ENCODE measurements around the gene TCAF2.
"Not testable (repeated sequence)": the region's sequence is repeated elsewhere in the genome, so short reads cannot be mapped to it uniquely, and the experiment has no call there.

The TCAF2 gene

GRCh38 chr7:143620646-143621045 lies at the start of gene TCAF2:
TSS of gene TCAF2 (plus strand) at chr7:143620974.
- DNase-seq (ENCODE audit: low read depth in 2 of 2) = not testable (repeated sequence)

DNA sequence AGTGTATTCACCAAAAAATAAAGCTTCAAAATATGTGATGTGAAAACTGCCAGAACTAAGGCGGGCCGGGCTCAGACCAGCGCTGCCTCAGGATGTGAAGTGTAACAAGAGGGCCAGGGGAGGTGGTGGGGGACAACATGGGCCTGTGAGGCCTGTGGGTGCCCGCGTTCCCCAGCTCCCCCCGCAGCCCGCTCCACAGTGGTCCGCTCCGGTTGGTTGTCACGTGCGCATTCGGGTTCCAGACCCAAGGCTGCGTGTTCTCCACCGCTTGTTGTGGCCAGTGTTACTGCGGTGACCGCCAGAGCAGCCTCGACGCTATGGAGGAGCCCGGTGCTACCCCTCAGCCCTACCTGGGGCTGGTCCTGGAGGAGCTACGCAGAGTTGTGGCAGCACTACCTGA lies 49.3 kb upstream of the TCAF2 start, which contains the start of gene CTAGE15:
Gene CTAGE15 (plus strand): TSS at position 301 of the 400 bp plus-strand sequence. CDS start 17 bp downstream, at position 318.
- not testable (repeated sequence) for DNase-seq (ENCODE audit: low read depth in 2 of 2)

GRCh38 chr7:143588183-143588582 lies 32.6 kb upstream of the TCAF2 start:
- not testable (repeated sequence) for DNase-seq (ENCODE audit: low read depth in 2 of 2)

DNA sequence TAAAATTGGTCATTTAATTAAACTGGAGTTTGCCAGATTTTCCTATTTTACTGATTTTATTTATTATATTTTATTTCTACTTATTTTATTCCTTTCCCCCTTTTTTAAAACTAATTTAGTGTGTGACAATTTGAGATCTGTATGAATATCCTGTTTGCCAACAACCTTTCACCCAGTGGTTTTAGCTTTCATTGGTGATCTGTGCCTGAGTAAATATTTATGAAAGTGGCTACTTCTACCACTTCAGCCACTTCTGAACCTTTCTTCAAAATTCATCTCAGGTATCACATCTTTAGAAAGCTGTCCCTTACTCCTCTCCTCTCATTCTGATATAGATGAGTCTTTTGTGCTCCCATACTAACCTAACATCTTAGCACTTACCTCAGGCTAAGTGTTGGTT lies 30.9 kb upstream of the TCAF2 start:
- not testable (repeated sequence) for DNase-seq (ENCODE audit: low read depth in 2 of 2)

DNA sequence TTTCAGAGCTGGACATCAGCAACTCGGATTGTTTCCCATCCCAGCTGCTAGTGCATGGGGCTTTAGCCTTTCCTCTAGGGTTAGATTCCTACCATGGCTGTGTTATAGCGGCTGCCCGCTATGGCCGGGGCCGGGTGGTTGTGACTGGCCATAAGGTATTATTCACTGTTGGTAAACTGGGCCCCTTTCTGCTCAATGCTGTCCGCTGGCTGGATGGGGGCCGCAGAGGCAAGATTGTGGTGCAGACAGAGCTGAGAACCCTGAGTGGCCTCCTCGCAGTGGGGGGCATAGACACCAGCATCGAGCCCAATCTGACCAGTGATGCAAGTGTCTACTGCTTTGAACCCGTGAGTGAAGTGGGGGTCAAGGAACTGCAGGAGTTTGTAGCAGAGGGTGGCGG lies 22.7 kb upstream of the TCAF2 start:
- DNase-seq (ENCODE audit: low read depth in 2 of 2) = not testable (repeated sequence)

DNA sequence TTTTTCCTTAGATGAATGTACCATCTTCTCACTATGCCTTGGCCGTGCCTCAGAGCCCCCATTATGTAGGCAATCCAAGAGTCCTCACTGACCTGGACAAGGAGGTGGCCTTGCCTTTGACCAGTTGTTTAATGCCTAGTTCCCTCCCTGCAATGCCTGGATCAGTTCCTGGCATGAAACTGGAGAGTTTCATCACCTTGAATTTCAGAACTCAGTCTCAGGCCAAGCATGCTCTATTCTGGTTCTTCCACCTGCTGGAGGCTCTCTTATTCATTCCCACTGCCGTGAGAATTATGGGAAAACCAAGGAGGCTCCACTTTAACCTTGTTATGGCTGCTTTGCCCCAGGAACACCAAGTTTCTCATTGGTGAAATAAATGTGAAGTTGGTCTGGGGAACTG lies 17.2 kb upstream of the TCAF2 start:
- not testable (repeated sequence) for DNase-seq (ENCODE audit: low read depth in 2 of 2)

DNA sequence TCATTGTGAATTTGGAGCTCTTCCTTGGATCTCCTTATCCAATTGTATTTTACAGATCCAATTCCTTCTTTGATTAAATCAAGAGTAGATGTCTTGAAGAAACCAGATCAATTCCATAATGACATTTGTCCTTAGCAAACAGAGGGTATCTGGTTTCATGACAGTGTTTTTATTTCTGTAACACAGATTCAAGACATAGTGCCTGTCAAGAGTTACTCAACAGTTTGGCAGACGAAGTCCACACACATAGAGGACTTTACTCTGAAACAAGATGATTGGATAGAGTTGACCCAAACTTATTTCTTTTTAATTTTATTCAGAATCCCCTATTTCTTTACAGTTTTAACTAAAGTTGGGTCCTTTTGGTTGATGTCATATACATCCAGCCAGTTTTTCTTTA lies 14.7 kb upstream of the TCAF2 start:
- DNase-seq (ENCODE audit: low read depth in 2 of 2) = not testable (repeated sequence)

DNA sequence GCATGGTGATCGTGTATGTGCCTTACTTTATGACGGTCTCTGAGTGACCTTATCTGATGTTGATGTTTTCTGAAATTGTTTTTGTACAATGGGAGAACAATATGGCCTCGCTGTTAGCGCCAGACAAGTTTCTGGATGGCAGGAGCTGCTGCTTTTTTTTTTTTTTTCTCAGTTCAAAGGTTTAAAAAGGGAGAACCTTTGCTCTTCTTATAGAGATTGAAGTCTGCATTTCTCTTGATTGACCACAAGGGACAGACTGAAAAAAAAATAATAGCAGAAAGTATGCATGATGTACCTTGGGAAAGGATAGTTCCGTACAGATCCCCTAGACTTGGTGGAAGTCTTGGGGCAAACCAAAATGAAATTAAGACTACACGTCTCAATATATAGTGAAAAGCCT lies 5.2 kb upstream of the TCAF2 start:
- not testable (repeated sequence) for DNase-seq (ENCODE audit: low read depth in 2 of 2)

DNA sequence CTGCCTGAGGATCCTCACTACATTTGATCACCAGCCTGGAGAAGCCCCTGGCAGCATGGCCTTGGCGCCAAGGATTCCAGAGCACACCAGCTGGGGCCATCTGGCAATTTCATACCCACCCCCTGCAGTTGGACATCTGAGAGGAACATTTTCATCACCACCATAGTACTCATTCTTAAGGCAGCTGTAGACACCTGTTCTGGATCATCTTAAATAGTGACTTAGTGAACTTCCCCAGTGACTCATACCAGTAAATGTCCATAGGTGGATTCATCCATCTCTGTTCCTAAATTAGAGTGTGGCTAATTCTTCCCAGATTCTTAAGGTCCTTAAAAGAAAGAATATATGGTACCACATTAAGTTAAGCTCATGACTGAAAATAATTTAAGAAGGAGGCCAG lies 3.6 kb upstream of the TCAF2 start:
- not testable (repeated sequence) for DNase-seq (ENCODE audit: low read depth in 2 of 2)

GRCh38 chr7:143620058-143620457 lies 716 bp upstream of the TCAF2 start:
- not testable (repeated sequence) for DNase-seq (ENCODE audit: low read depth in 2 of 2)

GRCh38 chr7:143621175-143621574 lies 401 bp downstream of the TCAF2 start:
- DNase-seq (ENCODE audit: low read depth in 2 of 2) = not testable (repeated sequence)

DNA sequence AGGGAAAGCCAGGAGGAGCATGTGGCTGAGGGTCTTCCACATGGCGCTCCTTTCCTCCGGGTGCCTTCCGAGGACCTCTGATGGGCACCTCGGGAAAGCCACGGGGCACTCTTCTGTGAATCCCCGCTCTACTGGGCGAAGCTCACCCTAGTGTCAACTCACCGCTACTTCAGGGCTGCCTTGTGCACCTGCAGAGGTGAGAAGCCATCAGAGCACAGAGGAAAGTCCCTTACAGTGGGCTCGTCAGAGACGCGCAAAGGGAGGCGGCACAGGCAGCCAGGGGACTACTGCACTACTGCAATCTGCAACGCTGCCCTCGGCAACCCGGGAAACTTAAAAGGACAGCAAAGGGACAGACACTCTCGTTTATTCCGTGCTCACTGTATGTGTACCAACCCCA lies 1.4 kb downstream of the TCAF2 start:
- not testable (repeated sequence) for DNase-seq (ENCODE audit: low read depth in 2 of 2)

DNA sequence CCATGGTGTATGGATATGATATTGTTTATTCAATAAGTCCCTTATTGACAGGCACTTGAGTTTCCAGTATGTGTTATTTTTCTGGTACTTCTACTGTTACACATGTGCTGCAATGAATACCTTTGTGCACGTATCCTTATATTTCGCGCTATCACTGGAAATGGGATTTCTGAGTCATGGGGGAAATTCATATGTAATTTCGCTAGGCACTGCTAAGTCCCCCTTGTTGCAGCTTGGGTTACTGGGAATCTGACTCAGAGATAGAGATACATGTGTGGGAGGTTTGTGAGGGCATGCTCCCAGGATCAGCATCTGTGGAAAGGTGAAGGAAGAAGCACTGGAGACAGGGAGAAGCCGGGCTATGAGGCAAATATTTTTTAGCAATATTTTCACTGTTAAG lies 9.9 kb downstream of the TCAF2 start:
- not testable (repeated sequence) for DNase-seq (ENCODE audit: low read depth in 2 of 2)

DNA sequence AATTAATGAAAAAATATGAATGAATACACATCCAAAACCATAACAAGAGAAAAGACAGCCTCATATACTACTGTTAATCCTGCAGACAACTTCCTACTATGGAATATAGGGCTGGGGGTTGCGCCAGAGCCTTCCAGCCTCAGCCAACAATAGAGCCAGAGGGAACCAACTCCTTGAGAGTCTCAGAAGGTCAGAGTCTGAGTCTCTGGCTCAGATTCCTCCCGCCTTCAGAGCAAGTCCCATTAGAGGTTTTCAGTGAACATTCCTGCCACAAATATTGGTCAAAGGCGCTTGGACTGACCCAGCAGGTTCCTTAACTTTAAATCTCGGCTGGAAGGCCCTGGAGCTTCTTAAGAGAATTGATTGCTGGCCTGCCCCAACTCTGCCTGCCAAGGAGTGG lies 11.7 kb downstream of the TCAF2 start:
- DNase-seq (ENCODE audit: low read depth in 2 of 2) = not testable (repeated sequence)

DNA sequence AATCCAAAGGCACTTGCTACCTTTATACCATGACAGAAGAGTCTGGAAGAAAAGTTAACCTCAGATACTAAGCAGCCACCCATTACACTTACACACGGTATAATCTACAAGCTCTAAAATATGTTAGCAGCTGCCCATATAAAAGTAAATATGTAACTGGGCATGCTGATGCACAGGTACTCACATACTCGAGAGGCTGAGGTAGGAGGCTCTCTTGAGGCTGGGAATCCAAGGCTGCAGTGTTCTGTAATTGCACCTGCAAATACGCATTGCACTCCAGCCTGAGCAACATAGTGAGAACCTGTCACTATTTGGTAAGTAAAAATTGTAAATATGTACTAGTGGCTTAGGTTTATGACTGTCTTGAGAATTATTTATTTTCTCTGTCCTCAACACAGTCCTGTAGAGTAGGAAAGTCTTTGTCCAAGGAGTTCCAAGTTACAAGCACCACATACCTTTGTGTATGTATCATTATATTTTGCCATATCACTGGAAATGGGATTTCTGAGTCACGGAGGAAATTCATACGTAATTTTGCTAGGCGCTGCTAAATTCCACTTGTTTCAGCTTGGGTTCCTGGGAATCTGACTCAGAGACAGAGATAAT lies 12.3 kb downstream of the TCAF2 start:
- DNase-seq (ENCODE audit: low read depth in 2 of 2) = not testable (repeated sequence)

- DNase-seq (ENCODE audit: low read depth in 2 of 2) = not testable (repeated sequence)
Observed at GRCh38 chr7:143635364-143636240, 14.8 kb downstream of the TCAF2 start.

- DNase-seq (ENCODE audit: low read depth in 2 of 2) = not testable (repeated sequence)
Observed at GRCh38 chr7:143639372-143639771, 18.6 kb downstream of the TCAF2 start.

- DNase-seq (ENCODE audit: low read depth in 2 of 2) = not testable (repeated sequence)
Observed at GRCh38 chr7:143640528-143641189, 19.9 kb downstream of the TCAF2 start.

GRCh38 chr7:143646598-143646997 lies 25.8 kb downstream of the TCAF2 start:
- DNase-seq (ENCODE audit: low read depth in 2 of 2) = not testable (repeated sequence)

GRCh38 chr7:143649902-143650301 lies 29.1 kb downstream of the TCAF2 start:
- not testable (repeated sequence) for DNase-seq (ENCODE audit: low read depth in 2 of 2)

GRCh38 chr7:143650447-143650846 lies 29.7 kb downstream of the TCAF2 start:
- DNase-seq (ENCODE audit: low read depth in 2 of 2) = not testable (repeated sequence)

Measured in fibroblast of skin of left biceps (primary cell).